Panc1 (cell line): Measurements from ENCODE around the gene DHODH.

ENCODE experiments used
- POLR2AphosphoS5 ChIP-seq: IDR thresholded peaks from 2 replicates; pipeline ENCODE4 v1.6.1; 2012; ENCODE audit warnings: mild to moderate bottlenecking, low read depth, low read length, moderate library complexity
- TCF7L2 ChIP-seq: IDR thresholded peaks from 2 replicates; pipeline ENCODE4 v1.6.1; 2011; ENCODE audit warnings: mild to moderate bottlenecking, low read depth, low read length, inconsistent platforms
- TF ChIP-seq, protein P1 (sequence below): fragments of 450-650 bp; IDR thresholded peaks from 2 replicates; pipeline ENCODE4 v1.5.1; 2017; ENCODE audit warnings: mild to moderate bottlenecking
- TF ChIP-seq, protein P2 (sequence below), 2 experiments: IDR thresholded peaks; 2 replicates each; pipeline ENCODE4 v1.6.1; 2011 to 2012; ENCODE audit warnings: low read depth in 2 of 2, control low read depth in 1 of 2, low read length in 1 of 2, mild to moderate bottlenecking in 1 of 2, moderate library complexity in 1 of 2; ENCODE audit not compliant: insufficient read depth in 1 of 2

DNA sequence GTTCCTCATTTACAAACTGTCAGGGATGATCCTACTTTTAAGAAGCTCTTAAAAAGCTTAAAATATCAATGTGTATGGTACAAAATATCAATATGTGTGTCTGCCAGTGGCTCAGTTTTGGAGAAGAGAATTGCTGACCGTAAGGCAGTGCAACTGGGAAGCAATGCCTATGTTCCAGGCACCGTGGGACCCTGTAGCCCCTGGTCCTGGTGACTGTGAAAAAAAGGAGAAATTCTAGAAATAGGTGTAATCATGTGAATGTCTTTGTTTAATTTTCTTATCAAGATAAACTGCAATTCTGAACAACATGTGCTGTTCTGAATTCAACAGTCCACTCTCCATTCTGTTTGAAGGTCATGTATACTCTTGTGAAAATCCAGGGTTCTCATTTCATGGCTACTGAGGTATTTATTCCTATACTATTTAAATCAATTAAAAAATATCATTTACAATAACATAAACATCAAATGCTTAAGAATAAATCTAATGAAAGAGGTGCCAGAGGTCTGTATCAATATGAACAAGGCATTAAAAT, 36.3 kb downstream of the DHODH start:
- TF ChIP-seq, protein P1, sequence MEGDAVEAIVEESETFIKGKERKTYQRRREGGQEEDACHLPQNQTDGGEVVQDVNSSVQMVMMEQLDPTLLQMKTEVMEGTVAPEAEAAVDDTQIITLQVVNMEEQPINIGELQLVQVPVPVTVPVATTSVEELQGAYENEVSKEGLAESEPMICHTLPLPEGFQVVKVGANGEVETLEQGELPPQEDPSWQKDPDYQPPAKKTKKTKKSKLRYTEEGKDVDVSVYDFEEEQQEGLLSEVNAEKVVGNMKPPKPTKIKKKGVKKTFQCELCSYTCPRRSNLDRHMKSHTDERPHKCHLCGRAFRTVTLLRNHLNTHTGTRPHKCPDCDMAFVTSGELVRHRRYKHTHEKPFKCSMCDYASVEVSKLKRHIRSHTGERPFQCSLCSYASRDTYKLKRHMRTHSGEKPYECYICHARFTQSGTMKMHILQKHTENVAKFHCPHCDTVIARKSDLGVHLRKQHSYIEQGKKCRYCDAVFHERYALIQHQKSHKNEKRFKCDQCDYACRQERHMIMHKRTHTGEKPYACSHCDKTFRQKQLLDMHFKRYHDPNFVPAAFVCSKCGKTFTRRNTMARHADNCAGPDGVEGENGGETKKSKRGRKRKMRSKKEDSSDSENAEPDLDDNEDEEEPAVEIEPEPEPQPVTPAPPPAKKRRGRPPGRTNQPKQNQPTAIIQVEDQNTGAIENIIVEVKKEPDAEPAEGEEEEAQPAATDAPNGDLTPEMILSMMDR = no peak
- TF ChIP-seq TCF7L2 (no peak), POLR2AphosphoS5 (no peak)
- TF ChIP-seq, protein P2, sequence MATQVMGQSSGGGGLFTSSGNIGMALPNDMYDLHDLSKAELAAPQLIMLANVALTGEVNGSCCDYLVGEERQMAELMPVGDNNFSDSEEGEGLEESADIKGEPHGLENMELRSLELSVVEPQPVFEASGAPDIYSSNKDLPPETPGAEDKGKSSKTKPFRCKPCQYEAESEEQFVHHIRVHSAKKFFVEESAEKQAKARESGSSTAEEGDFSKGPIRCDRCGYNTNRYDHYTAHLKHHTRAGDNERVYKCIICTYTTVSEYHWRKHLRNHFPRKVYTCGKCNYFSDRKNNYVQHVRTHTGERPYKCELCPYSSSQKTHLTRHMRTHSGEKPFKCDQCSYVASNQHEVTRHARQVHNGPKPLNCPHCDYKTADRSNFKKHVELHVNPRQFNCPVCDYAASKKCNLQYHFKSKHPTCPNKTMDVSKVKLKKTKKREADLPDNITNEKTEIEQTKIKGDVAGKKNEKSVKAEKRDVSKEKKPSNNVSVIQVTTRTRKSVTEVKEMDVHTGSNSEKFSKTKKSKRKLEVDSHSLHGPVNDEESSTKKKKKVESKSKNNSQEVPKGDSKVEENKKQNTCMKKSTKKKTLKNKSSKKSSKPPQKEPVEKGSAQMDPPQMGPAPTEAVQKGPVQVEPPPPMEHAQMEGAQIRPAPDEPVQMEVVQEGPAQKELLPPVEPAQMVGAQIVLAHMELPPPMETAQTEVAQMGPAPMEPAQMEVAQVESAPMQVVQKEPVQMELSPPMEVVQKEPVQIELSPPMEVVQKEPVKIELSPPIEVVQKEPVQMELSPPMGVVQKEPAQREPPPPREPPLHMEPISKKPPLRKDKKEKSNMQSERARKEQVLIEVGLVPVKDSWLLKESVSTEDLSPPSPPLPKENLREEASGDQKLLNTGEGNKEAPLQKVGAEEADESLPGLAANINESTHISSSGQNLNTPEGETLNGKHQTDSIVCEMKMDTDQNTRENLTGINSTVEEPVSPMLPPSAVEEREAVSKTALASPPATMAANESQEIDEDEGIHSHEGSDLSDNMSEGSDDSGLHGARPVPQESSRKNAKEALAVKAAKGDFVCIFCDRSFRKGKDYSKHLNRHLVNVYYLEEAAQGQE (IDR thresholded peaks at IDR 0.05; ENCODE audit: insufficient read depth in 1 of 2, low read depth in 2 of 2, low read length in 1 of 2) = no peak
